GM10248 (cell line): Measurements from ENCODE around the gene RAB22A.

Experiments
- CTCF ChIA-PET: fragments of 300-600 bp; sonication (Branson Sonifier 250); formaldehyde crosslinking; extraction: SDS; loops from one replicate; lab custom pipeline; 2021; ENCODE audit warnings: antibody characterized with exemption; lab: Yijun Ruan, JAX
- POLR2A ChIA-PET: fragments of 350-650 bp; sonication (Branson Sonifier 250); formaldehyde crosslinking; extraction: SDS; loops from one replicate; lab custom pipeline; 2020; ENCODE audit warnings: antibody characterized with exemption; lab: Yijun Ruan, JAX
- DNase-seq: peaks from one replicate; pipeline ENCODE4 v3.0.0; 2012; ENCODE audit errors: extremely low spot score
- TF ChIP-seq, protein P1 (sequence below): IDR thresholded peaks from 2 replicates; pipeline ENCODE4 v1.5.1; 2012; ENCODE audit warnings: mild to moderate bottlenecking, low read depth; ENCODE audit errors: extremely low read depth, missing control alignments, control extremely low read depth

RAB22A gene

DNA sequence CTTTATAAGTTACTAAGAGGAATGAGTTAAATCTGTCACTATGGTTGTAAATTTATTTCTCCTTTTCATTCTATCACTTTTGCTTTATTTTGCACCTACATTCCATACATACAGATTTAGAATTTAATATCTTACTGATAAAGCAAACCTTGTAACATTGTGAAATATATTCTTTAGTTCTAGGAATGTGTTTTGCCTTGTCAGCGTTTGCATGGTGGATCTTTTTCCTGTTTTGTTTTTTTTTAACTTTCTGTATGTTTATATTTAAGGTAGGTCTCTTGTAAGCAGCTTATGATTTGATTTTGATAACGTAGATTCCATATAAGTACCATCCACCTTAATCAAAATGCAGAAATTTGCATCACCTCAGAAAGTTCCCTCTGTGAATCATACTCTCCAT lies 16.4 kb downstream of the RAB22A start:
- ChIA-PET CTCF (no interaction called here), POLR2A (no interaction called here)
- DNase-seq, result no peak
- TF ChIP-seq, protein P1, sequence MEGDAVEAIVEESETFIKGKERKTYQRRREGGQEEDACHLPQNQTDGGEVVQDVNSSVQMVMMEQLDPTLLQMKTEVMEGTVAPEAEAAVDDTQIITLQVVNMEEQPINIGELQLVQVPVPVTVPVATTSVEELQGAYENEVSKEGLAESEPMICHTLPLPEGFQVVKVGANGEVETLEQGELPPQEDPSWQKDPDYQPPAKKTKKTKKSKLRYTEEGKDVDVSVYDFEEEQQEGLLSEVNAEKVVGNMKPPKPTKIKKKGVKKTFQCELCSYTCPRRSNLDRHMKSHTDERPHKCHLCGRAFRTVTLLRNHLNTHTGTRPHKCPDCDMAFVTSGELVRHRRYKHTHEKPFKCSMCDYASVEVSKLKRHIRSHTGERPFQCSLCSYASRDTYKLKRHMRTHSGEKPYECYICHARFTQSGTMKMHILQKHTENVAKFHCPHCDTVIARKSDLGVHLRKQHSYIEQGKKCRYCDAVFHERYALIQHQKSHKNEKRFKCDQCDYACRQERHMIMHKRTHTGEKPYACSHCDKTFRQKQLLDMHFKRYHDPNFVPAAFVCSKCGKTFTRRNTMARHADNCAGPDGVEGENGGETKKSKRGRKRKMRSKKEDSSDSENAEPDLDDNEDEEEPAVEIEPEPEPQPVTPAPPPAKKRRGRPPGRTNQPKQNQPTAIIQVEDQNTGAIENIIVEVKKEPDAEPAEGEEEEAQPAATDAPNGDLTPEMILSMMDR, result no peak

DNA sequence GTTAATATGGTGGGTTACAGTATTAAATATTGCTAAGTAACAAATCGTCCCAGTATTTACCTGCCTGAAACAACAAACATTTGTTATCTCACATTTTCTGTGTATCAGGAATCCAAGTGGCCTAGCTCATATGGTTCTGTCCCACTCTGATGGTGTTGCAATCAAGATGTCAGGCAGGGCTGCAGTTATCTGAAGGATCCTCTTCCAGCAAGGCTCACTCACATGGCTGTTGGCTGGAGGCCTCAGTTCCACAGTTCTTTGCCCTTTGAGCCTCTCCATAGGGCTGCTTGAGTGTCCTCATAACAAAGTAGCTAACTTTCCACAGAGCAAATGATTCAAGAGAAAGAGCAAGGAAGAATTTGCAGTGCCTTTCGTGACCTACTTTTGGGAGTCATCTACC lies 17.7 kb downstream of the RAB22A start:
- TF ChIP-seq, protein P1, result no peak
- ChIA-PET POLR2A (no interaction called here), CTCF (no interaction called here)
- no peak for DNase-seq

DNA sequence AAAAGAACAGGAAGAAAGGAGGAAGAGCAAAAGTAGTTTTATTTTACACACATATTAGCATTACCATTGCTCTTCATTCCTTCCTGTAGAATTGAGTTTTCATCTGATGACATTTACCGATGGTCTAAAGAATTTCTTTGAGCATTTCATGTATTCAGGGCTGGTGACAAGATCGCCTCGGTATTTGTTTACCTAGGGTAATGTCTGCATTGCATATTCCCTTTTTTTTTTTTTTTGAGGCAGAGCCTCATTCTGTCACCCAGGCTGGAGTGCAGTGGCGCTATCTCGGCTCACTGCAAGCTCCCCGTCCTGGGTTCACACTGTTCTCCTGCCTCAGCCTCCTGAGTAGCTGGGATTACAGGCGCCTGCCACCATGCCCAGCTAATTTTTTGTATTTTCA lies 19.3 kb downstream of the RAB22A start:
- DNase-seq, result no peak
- TF ChIP-seq, protein P1, result no peak
- ChIA-PET CTCF (no interaction called here), POLR2A (no interaction called here)

DNA sequence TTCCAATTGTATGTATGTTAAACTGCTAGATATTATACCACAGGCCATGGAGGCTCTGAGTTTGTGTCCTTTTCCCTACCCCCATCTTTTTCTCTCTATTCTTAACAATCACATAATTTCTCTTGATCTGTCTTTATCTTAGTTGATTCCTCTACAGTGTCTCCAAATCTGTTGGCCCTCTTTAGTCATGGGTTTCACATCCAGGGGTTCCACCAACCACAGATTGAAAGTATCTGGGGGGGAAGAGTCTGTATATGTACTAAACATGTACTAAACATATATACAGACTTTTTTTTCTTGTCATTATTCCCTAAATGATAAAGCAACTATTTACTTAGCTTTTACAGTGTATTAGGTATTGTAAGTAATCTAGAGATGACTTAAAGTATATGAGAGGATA lies 20.2 kb downstream of the RAB22A start:
- ChIA-PET POLR2A (no interaction called here), CTCF (interaction anchor here (0.9 to 1.5 kb wide), 3 partner anchors 20 to 59 kb away, joined by 3 to 4 read pairs (median 3); partner anchors contain the start of gene VAPB)
- no peak for DNase-seq
- TF ChIP-seq, protein P1, result no peak

DNA sequence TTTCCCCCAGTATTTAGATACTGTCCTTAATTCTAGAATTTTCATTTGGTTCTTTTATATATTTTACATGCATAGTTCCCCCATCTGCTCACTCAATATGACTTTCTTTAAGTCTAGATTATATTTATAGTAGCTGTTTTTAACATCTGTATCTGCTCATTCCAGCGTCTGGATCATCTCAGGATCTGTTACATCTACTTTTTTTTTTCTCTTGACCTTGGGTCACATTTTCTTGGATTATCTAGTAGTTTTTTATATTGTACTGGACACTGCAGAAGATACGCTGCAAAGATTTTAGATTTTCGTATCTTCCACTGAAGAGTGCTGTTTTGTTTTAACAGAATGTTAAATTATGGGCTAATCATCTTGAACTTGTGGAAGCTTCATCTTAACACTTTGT lies 20.7 kb downstream of the RAB22A start:
- TF ChIP-seq, protein P1, result no peak
- DNase-seq, result no peak
- ChIA-PET CTCF (interaction anchor here (0.9 to 2.1 kb wide), 5 partner anchors 9 to 59 kb away, joined by 3 to 7 read pairs (median 3); partner anchors contain the start of gene VAPB), POLR2A (no interaction called here)

GRCh38 chr20:58330687-58331086 lies 21.2 kb downstream of the RAB22A start:
- no peak for DNase-seq
- POLR2A ChIA-PET, result no interaction called here

More at GRCh38 chr20:58330687-58331086, 21.2 kb downstream of the RAB22A start:
- TF ChIP-seq, protein P1, result no peak
- CTCF ChIA-PET, result interaction anchor here (0.9 to 2.1 kb wide), 5 partner anchors 9 to 58 kb away, joined by 3 to 7 read pairs (median 3); partner anchors contain the start of gene VAPB
